Mesendoderm (in vitro differentiated cells): ENCODE measurements around the gene SLC18A2.

Source experiments
- DNase-seq: peaks from one replicate; pipeline ENCODE4 v3.0.0; 2013
- H2AK5ac ChIP-seq: 2 replicates; pipeline ENCODE4 v1.6.1; 2013; ENCODE audit warnings: low read length, inconsistent platforms
- H2BK120ac ChIP-seq: 2 replicates; pipeline ENCODE4 v1.6.1; 2013; ENCODE audit warnings: low read depth, mild to moderate bottlenecking, low read length, moderate library complexity, mixed read lengths
- H2BK15ac ChIP-seq: replicated peaks from 2 replicates; pipeline ENCODE4 v1.6.1; 2013; ENCODE audit warnings: low read depth, mild to moderate bottlenecking, moderate library complexity
- H2BK5ac ChIP-seq: 2 replicates; pipeline ENCODE4 v1.6.1; 2013; ENCODE audit warnings: low read length, inconsistent platforms
- H3K18ac ChIP-seq: 2 replicates; pipeline ENCODE4 v1.6.1; 2013; ENCODE audit warnings: mild to moderate bottlenecking, low read length, mixed read lengths
- H3K23ac ChIP-seq: one replicate; pipeline ENCODE4 v1.6.1; 2013; ENCODE audit warnings: low read length
- H3K27ac ChIP-seq: 2 replicates; pipeline ENCODE4 v1.5.1; 2013; ENCODE audit warnings: low read depth, mild to moderate bottlenecking, inconsistent platforms, low read length, moderate library complexity
- H3K27me3 ChIP-seq: 2 replicates; pipeline ENCODE4 v1.6.1; 2013; ENCODE audit warnings: low read length, control low read depth, mild to moderate bottlenecking, inconsistent platforms; ENCODE audit not compliant: insufficient read depth, poor library complexity
- H3K36me3 ChIP-seq: 2 replicates; pipeline ENCODE4 v1.6.1; 2013; ENCODE audit warnings: low read length, inconsistent platforms; ENCODE audit not compliant: control insufficient read depth, insufficient read depth
- H3K4ac ChIP-seq: one replicate; pipeline ENCODE4 v1.6.1; 2013; ENCODE audit warnings: low read depth, mild to moderate bottlenecking, low read length, moderate library complexity
- H3K4me1 ChIP-seq: 2 replicates; pipeline ENCODE4 v1.6.1; 2013; ENCODE audit warnings: low read depth, low read length, inconsistent platforms; ENCODE audit not compliant: control insufficient read depth
- H3K4me2 ChIP-seq: 2 replicates; pipeline ENCODE4 v1.6.1; 2013; ENCODE audit warnings: low read length
- H3K4me3 ChIP-seq: 2 replicates; pipeline ENCODE4 v1.5.1; 2013; ENCODE audit warnings: mild to moderate bottlenecking, low read length
- H3K56ac ChIP-seq: one replicate; pipeline ENCODE4 v1.6.1; 2013; ENCODE audit warnings: low read length
- H3K79me1 ChIP-seq: 2 replicates; pipeline ENCODE4 v1.6.1; 2013; ENCODE audit warnings: low read length, inconsistent platforms
- H3K79me2 ChIP-seq: 2 replicates; pipeline ENCODE4 v1.6.1; 2013; ENCODE audit warnings: mild to moderate bottlenecking, low read length; ENCODE audit not compliant: control insufficient read depth, insufficient read depth
- H3K9ac ChIP-seq: 2 replicates; pipeline ENCODE4 v1.6.1; 2013; ENCODE audit warnings: low read length, inconsistent platforms
- H4K5ac ChIP-seq: one replicate; pipeline ENCODE4 v1.6.1; 2013; ENCODE audit warnings: low read length
- H4K8ac ChIP-seq: one replicate; pipeline ENCODE4 v1.6.1; 2013; ENCODE audit warnings: low read depth, mild to moderate bottlenecking, control low read depth, low read length, moderate library complexity
- WGBS: extraction: QIAGEN DNeasy Blood & Tissue Kit; methylation state at CpG from one replicate; pipeline ENCODE4 v1.1.7; 2013; ENCODE audit warnings: low lambda C conversion rate, missing lambda C conversion rate; ENCODE audit not compliant: insufficient coverage; ENCODE audit errors: extremely low coverage; 5-methylcytosine and 5-hydroxymethylcytosine counted together

Gene SLC18A2

DNA sequence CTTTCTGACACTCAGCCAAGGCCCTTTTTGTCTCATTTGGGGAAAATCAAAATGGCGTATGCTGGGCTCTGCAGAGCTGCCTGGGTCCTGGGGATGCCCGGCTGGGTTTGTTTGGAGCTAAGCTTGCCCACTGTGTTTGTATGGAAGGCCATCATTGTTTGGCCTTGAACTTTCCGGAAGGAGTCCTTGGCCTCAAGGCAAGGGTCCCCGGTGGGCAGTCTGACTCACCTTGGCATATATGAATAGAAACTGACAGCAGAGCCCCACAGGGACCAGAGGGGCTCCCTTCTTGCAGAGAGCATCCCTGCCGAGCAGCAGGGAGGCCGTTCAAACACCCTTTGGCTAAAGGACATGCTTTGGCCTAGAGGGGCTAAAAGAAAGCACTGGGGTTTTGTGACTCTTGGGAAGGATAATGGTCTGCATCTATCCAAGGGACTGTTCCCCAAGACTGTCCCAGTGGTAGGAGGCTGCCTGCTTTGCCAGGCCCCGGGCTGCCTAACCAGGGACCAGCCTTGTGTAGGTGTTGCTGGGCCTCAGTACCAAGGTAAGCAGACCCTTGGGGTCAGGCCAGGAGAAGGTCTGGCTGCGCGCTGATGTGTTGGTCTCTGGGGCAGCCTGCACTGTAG lies 15.0 kb downstream of the SLC18A2 start:
- H2BK15ac ChIP-seq: no peak overlapping the region
- H3K79me1 ChIP-seq: no peaks in the 10 kb centered on the region
- no peaks in the 10 kb centered on the region for H3K4me1 ChIP-seq
- H3K4ac ChIP-seq: no peak overlapping the region
- no peak overlapping the region for H3K56ac ChIP-seq
- H2BK5ac ChIP-seq: no peak overlapping the region
- H3K27ac ChIP-seq: no peak overlapping the region
- no peak overlapping the region for H2AK5ac ChIP-seq
- H3K23ac ChIP-seq: no peak overlapping the region
- no peak overlapping the region for H4K5ac ChIP-seq
- H4K8ac ChIP-seq: no peak overlapping the region
- no peak overlapping the region for H3K9ac ChIP-seq
- no peak overlapping the region for H2BK120ac ChIP-seq
- no peak overlapping the region for H3K4me2 ChIP-seq
- H3K27me3 ChIP-seq: no peaks in the 10 kb centered on the region
- no peak overlapping the region for H3K18ac ChIP-seq
- WGBS: no CpG with 5 or more reads among the region's 9 CpGs
- no peak for DNase-seq
- no peaks in the 10 kb centered on the region for H3K79me2 ChIP-seq
- no peak overlapping the region for H3K4me3 ChIP-seq
- no peaks in the 10 kb centered on the region for H3K36me3 ChIP-seq

- Histone ChIP-seq H3K79me2 (no peaks in the 10 kb centered on the region), H3K23ac (no peak overlapping the region), H3K36me3 (no peaks in the 10 kb centered on the region), H4K5ac (no peak overlapping the region), H2BK15ac (no peak overlapping the region), H3K27ac (no peak overlapping the region), H3K4me3 (no peak overlapping the region), H3K4me1 (no peaks in the 10 kb centered on the region), H2BK5ac (no peak overlapping the region), H3K4me2 (no peak overlapping the region), H3K79me1 (no peaks in the 10 kb centered on the region), H3K18ac (no peak overlapping the region), H3K4ac (no peak overlapping the region), H3K9ac (no peak overlapping the region), H4K8ac (no peak overlapping the region), H3K27me3 (no peaks in the 10 kb centered on the region), H2AK5ac (no peak overlapping the region), H2BK120ac (no peak overlapping the region), H3K56ac (no peak overlapping the region)
- DNase-seq: no peak
- no CpG with 5 or more reads among the region's 10 CpGs for WGBS
Observed at GRCh38 chr10:117256910-117257309, 16.0 kb downstream of the SLC18A2 start.

GRCh38 chr10:117257721-117258120 lies 16.8 kb downstream of the SLC18A2 start:
- no peak overlapping the region for H3K18ac ChIP-seq
- H3K9ac ChIP-seq: no peak overlapping the region
- WGBS: no CpG with 5 or more reads among the region's 3 CpGs
- no peaks in the 10 kb centered on the region for H3K79me2 ChIP-seq
- H3K27me3 ChIP-seq: no peaks in the 10 kb centered on the region
- H4K8ac ChIP-seq: no peak overlapping the region
- no peak overlapping the region for H2BK15ac ChIP-seq
- H3K4me2 ChIP-seq: no peak overlapping the region
- no peak overlapping the region for H4K5ac ChIP-seq
- H3K56ac ChIP-seq: no peak overlapping the region
- H3K4me1 ChIP-seq: no peaks in the 10 kb centered on the region
- H3K79me1 ChIP-seq: no peaks in the 10 kb centered on the region
- no peak overlapping the region for H3K4ac ChIP-seq
- H2BK5ac ChIP-seq: no peak overlapping the region
- H3K4me3 ChIP-seq: no peak overlapping the region
- H3K23ac ChIP-seq: no peak overlapping the region
- no peaks in the 10 kb centered on the region for H3K36me3 ChIP-seq
- H2BK120ac ChIP-seq: no peak overlapping the region
- no peak for DNase-seq
- H2AK5ac ChIP-seq: no peak overlapping the region
- H3K27ac ChIP-seq: no peak overlapping the region

GRCh38 chr10:117259279-117259678 lies 18.4 kb downstream of the SLC18A2 start:
- WGBS: no CpG with 5 or more reads among the region's 3 CpGs
- no peak overlapping the region for H3K56ac ChIP-seq
- DNase-seq: no peak

GRCh38 chr10:117260084-117260483 lies 19.2 kb downstream of the SLC18A2 start:
- Histone ChIP-seq H3K79me2 (no peaks in the 10 kb centered on the region), H2AK5ac (no peak overlapping the region), H3K4me2 (no peak overlapping the region), H3K23ac (no peak overlapping the region), H2BK5ac (no peak overlapping the region), H3K4me3 (no peak overlapping the region), H3K4ac (no peak overlapping the region), H3K36me3 (no peaks in the 10 kb centered on the region), H4K5ac (no peak overlapping the region), H3K18ac (no peak overlapping the region), H3K27me3 (no peaks in the 10 kb centered on the region), H2BK120ac (no peak overlapping the region), H2BK15ac (no peak overlapping the region), H3K27ac (no peak overlapping the region), H3K9ac (no peak overlapping the region), H3K79me1 (no peaks in the 10 kb centered on the region), H3K56ac (no peak overlapping the region), H4K8ac (no peak overlapping the region), H3K4me1 (no peaks in the 10 kb centered on the region)
- WGBS: no CpG with 5 or more reads among the region's 4 CpGs
- DNase-seq: no peak

More at GRCh38 chr10:117259279-117259678, 18.4 kb downstream of the SLC18A2 start:
- Histone ChIP-seq H2BK120ac (no peak overlapping the region), H3K4ac (no peak overlapping the region), H3K4me3 (no peak overlapping the region), H4K5ac (no peak overlapping the region), H3K27ac (no peak overlapping the region), H3K23ac (no peak overlapping the region), H3K4me1 (no peaks in the 10 kb centered on the region), H4K8ac (no peak overlapping the region), H3K79me2 (no peaks in the 10 kb centered on the region), H3K27me3 (no peaks in the 10 kb centered on the region), H2BK15ac (no peak overlapping the region), H3K79me1 (no peaks in the 10 kb centered on the region), H3K4me2 (no peak overlapping the region), H3K36me3 (no peaks in the 10 kb centered on the region), H3K9ac (no peak overlapping the region), H2BK5ac (no peak overlapping the region), H2AK5ac (no peak overlapping the region), H3K18ac (no peak overlapping the region)

DNA sequence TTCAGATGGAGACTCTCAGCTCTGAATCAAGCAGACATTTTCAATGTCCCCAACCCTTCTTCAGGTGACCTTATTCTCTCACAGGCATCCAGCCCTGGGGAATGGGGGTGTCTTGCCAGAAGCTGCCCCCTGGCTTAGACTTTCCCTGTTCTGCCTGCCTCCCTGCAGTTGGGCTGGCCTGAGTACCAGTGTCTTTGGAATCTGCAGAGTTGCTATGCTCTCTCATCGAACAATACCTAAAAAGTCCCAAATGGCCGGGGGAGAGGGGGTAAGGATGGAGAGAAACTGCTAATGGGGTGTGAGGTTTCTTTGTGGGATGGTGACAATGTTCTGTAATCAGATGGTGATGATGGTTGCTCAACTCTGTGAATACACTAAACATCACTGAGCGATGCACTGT lies 20.6 kb downstream of the SLC18A2 start:
- Histone ChIP-seq H4K5ac (no peak overlapping the region), H3K4me2 (no peak overlapping the region), H3K56ac (no peak overlapping the region), H3K18ac (no peak overlapping the region), H3K23ac (no peak overlapping the region), H3K79me1 (no peaks in the 10 kb centered on the region), H4K8ac (no peak overlapping the region), H3K27me3 (no peaks in the 10 kb centered on the region), H2BK5ac (no peak overlapping the region), H2BK120ac (no peak overlapping the region), H3K36me3 (no peaks in the 10 kb centered on the region), H3K4me3 (no peak overlapping the region), H3K79me2 (no peaks in the 10 kb centered on the region), H3K4me1 (no peaks in the 10 kb centered on the region), H2AK5ac (no peak overlapping the region), H3K27ac (no peak overlapping the region), H3K4ac (no peak overlapping the region), H3K9ac (no peak overlapping the region), H2BK15ac (no peak overlapping the region)
- no peak for DNase-seq
- WGBS: no CpG with 5 or more reads among the region's 3 CpGs
